Skeletal muscle satellite cell (primary cell): ENCODE results near the gene ATP2A1. TPM values are rescaled to one million over a fixed set of nuclear protein-coding genes. Genes with fewer than 3 reads are reported as not detected.

Experiments used
- small RNA-seq: library from RNA; depleted of rRNA; stranded (forward); fragments of <200 nt; gene quantifications from one replicate; pipeline ENCODE3, GENCODE V24; 2012

The ATP2A1 gene

Small RNA genes within 50 kb of the gene (small RNA-seq; reads per million reads assigned to genes)
- not detected for gene RF00416
